Muscle of back (tissue), 13 donors: ENCODE measurements around the gene AIFM3. TPM values are rescaled to one million over a fixed set of nuclear protein-coding genes. Genes with fewer than 3 reads are reported as not detected.
"Not testable (repeated sequence)": the region's sequence is repeated elsewhere in the genome, so short reads cannot be mapped to it uniquely, and the experiment has no call there.

ENCODE experiments used
- DNase-seq, 3 donors: peaks; one replicate each; pipeline versions ENCODE4 v3.0.0 to v3.0.0-alpha.2; 2013
- long read RNA-seq, 9 donors: transcript quantifications; one replicate each; lab custom pipeline, GENCODE V29; 2026
- polyA plus RNA-seq, 10 donors: library from polyadenylated mRNA; unstranded; fragments of 120-200 nt; gene quantifications; one replicate each; pipeline ENCODE4 v1.2.1, GENCODE V29; 2013; ENCODE audit not compliant: insufficient read length in 10 of 10

AIFM3 gene
- under 1 TPM in 9 of 10 donors, not detected in 1; 0.08 to 0.69 (median 0.31) TPM for polyA plus RNA-seq
- long read RNA-seq, donor 1, result 0 reads
- long read RNA-seq, donor 2, result 0 reads
- long read RNA-seq, donor 3, result 0 reads
- long read RNA-seq, donor 4, result 0 reads
- long read RNA-seq, donor 5, result 0 reads
- long read RNA-seq, donor 6, result 0 reads
- long read RNA-seq, donor 7, result 0 reads
- long read RNA-seq, donor 8, result 0 reads
- long read RNA-seq, donor 9, result 0 reads

GRCh38 chr22:20966883-20967696, at the start of gene AIFM3:
Gene AIFM3, plus strand, starts transcription at chr22:20967255. Its CDS starts 690 bp downstream, at chr22:20967945.
- no peak for DNase-seq

- no peak for DNase-seq
Observed at GRCh38 chr22:20918663-20919218, 48.3 kb upstream of the AIFM3 start.

GRCh38 chr22:20919718-20920117, 47.3 kb upstream of the AIFM3 start:
- no peak for DNase-seq

- DNase-seq, result no peak
Observed at GRCh38 chr22:20920881-20921203, 46.2 kb upstream of the AIFM3 start.

- no peak for DNase-seq
Observed at GRCh38 chr22:20922141-20922751, 44.8 kb upstream of the AIFM3 start.

- no peak for DNase-seq
Observed at GRCh38 chr22:20926243-20926642, 40.8 kb upstream of the AIFM3 start.

- no peak for DNase-seq
Observed at GRCh38 chr22:20927940-20928572, 39.0 kb upstream of the AIFM3 start.

GRCh38 chr22:20928573-20928967, 38.5 kb upstream of the AIFM3 start:
- DNase-seq, result no peak

- no peak for DNase-seq
Observed at GRCh38 chr22:20930004-20930403, 37.1 kb upstream of the AIFM3 start.

GRCh38 chr22:20930435-20930834, 36.6 kb upstream of the AIFM3 start:
- DNase-seq, result not testable (repeated sequence)

GRCh38 chr22:20931126-20931654, 35.9 kb upstream of the AIFM3 start:
- no peak for DNase-seq

- DNase-seq, result no peak
Observed at GRCh38 chr22:20933910-20934309, 33.1 kb upstream of the AIFM3 start.

- DNase-seq, result not testable (repeated sequence)
Observed at GRCh38 chr22:20935049-20935448, 32.0 kb upstream of the AIFM3 start.

- not testable (repeated sequence) for DNase-seq
Observed at GRCh38 chr22:20935780-20936539, 31.1 kb upstream of the AIFM3 start.

- DNase-seq, result no peak
Observed at GRCh38 chr22:20937031-20937793, 29.8 kb upstream of the AIFM3 start.

GRCh38 chr22:20937794-20938671, 29.0 kb upstream of the AIFM3 start:
- DNase-seq, result no peak

GRCh38 chr22:20939457-20940185, 27.4 kb upstream of the AIFM3 start:
- not testable (repeated sequence) for DNase-seq

GRCh38 chr22:20940186-20940651, 26.8 kb upstream of the AIFM3 start:
- peak in 1 of 3 donors; percentile 43 for DNase-seq
